ENCODE data around the gene GATAD2A. TPM values are rescaled to one million over a fixed set of nuclear protein-coding genes. Genes with fewer than 3 reads are reported as not detected.

The GATAD2A gene
- total RNA-seq, 1 donor from 2014 or later: 304 TPM

DNA sequence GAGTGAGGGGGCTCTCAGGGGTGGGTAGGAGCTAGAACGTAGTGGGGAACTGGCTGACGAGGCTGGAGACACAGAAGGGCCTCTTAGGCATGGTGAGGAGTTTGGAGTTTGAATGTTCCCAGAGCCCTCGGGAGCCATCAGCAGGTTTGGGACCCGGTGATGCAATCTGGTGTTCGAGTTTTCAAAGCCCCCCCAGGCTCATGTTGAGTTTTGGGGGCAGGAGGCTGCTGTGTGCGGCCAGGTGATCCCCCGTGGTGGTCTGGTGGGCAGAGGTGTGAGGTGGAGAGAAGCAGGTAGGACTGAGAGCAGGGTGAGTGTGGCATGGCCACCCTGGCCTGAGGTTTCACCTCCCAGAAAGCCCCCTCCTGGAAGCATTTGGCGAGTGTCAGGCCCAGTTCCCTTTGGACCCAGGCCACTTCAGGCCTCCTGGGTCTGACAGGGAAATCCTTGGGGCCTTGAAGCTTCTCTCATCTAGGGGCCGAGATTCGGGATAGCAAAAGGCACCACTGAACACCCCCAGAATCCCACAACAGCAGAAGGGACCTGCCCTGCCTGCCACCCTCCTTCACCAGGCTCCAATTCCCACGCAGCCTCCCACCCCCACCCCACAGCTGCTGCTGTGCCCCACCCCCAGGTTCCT is 124.4 kb downstream of the GATAD2A start:
- H3K36me3 ChIP-seq (ENCODE audit: control insufficient read depth, insufficient read depth, low read length): no peaks in the 10 kb centered on the region
- no peak for DNase-seq (ENCODE audit: low read depth)
- TF ChIP-seq, protein P1, sequence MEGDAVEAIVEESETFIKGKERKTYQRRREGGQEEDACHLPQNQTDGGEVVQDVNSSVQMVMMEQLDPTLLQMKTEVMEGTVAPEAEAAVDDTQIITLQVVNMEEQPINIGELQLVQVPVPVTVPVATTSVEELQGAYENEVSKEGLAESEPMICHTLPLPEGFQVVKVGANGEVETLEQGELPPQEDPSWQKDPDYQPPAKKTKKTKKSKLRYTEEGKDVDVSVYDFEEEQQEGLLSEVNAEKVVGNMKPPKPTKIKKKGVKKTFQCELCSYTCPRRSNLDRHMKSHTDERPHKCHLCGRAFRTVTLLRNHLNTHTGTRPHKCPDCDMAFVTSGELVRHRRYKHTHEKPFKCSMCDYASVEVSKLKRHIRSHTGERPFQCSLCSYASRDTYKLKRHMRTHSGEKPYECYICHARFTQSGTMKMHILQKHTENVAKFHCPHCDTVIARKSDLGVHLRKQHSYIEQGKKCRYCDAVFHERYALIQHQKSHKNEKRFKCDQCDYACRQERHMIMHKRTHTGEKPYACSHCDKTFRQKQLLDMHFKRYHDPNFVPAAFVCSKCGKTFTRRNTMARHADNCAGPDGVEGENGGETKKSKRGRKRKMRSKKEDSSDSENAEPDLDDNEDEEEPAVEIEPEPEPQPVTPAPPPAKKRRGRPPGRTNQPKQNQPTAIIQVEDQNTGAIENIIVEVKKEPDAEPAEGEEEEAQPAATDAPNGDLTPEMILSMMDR (IDR thresholded peaks at IDR 0.05; ENCODE audit: insufficient read depth, low read length, poor library complexity, severe bottlenecking): no peak
- H3K27me3 ChIP-seq (ENCODE audit: control insufficient read depth, insufficient read depth, low read length): peaks cover 5% of the 10 kb centered on the region
- no peak overlapping the region for H3K4me3 ChIP-seq (ENCODE audit: low read depth, low read length)

DNA sequence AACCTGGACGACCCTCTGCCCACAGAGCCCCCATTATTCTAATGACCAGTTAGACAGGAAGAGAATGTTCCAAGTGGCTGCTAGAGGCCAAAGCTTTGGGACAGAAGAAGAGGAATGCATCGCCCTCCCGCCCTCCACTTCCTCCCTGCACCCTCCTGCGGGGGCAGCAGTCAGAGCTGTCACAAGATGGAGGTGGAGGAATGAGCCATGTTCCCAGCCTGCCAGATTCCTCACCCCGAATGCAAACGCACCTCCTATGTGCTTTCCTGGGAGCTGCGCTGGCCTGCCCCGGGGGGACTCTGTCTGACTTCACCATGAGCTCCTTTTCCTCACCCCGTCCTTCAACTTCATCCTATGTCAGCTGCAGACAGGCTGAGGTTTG is 124.9 kb downstream of the GATAD2A start:
- TF ChIP-seq, protein P1 (IDR thresholded peaks at IDR 0.05; ENCODE audit: insufficient read depth, low read length, poor library complexity, severe bottlenecking): no peak
- Histone ChIP-seq H3K36me3 (ENCODE audit: control insufficient read depth, insufficient read depth, low read length) (no peaks in the 10 kb centered on the region), H3K27me3 (ENCODE audit: control insufficient read depth, insufficient read depth, low read length) (peaks cover 5% of the 10 kb centered on the region), H3K4me3 (ENCODE audit: low read depth, low read length) (no peak overlapping the region)
- DNase-seq (ENCODE audit: low read depth): no peak

DNA sequence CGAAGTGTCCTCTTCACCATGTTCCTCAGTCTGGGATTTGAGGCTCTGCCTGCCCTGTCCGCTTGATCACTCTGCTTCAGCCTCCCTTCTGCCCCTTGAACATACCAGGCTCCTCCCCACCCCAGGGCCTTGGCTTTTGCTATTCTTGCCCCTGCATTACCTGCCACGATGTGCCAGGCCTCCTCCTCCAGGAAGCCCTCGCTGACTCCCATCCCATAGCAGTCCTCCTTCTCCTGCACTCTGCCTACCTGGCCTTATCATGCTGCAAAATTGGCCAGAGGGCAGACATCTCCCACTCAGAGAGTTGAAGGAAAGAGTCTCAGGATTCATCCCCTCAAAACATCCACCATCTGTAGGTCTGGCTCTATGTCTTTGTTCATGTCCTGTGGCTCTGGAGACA is 125.4 kb downstream of the GATAD2A start:
- H3K4me3 ChIP-seq (ENCODE audit: low read depth, low read length): no peak overlapping the region
- H3K27me3 ChIP-seq (ENCODE audit: control insufficient read depth, insufficient read depth, low read length): peaks cover 5% of the 10 kb centered on the region
- TF ChIP-seq, protein P1 (IDR thresholded peaks at IDR 0.05; ENCODE audit: insufficient read depth, low read length, poor library complexity, severe bottlenecking): no peak
- DNase-seq (ENCODE audit: low read depth): no peak
- no peaks in the 10 kb centered on the region for H3K36me3 ChIP-seq (ENCODE audit: control insufficient read depth, insufficient read depth, low read length)

DNA sequence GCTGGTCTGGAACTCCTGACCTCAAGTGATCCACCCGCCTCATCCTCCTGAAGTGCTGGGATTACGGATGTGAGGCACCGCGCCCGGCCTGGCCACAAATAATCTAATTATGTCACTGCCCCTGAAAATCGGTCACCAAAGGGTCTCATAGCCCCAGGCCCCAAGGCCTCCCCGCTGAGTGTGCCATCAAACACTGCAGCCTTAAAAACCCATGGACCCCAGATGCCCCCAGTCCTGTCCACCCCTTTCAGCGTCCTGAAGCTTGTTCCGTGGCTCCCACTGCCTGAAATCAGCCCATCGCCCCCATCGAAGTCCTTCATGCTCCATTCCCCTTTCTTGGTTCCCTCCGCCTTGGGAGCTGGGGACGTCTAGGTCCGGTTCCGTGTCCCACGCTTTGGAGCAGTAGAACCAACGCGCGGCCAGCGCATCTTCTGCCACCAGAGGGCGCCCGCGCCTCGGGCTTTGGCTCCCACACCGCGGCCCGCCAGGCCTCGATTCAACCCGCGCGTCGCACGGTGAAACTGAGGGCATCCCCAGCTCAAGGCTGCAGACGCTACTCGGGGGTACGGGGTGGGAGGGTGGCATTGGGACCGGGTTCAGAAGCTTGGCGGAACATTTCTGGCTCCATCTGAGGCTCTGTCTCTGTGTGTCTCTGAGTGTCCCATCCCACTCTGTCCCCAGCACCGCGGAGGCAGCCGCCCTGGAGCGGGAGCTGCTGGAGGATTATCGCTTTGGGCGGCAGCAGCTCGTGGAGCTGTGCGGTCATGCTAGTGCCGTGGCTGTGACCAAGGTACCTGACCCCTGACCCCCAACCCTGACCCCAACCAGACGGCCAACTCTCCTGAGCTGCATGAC is 126.7 kb downstream of the GATAD2A start:
- TF ChIP-seq, protein P1 (IDR thresholded peaks at IDR 0.05; ENCODE audit: insufficient read depth, low read length, poor library complexity, severe bottlenecking): peak; percentile 97
- Histone ChIP-seq H3K36me3 (ENCODE audit: control insufficient read depth, insufficient read depth, low read length) (no peaks in the 10 kb centered on the region), H3K4me3 (ENCODE audit: low read depth, low read length) (no peak overlapping the region), H3K27me3 (ENCODE audit: control insufficient read depth, insufficient read depth, low read length) (peaks cover 8% of the 10 kb centered on the region)
- DNase-seq (ENCODE audit: low read depth): no peak

DNA sequence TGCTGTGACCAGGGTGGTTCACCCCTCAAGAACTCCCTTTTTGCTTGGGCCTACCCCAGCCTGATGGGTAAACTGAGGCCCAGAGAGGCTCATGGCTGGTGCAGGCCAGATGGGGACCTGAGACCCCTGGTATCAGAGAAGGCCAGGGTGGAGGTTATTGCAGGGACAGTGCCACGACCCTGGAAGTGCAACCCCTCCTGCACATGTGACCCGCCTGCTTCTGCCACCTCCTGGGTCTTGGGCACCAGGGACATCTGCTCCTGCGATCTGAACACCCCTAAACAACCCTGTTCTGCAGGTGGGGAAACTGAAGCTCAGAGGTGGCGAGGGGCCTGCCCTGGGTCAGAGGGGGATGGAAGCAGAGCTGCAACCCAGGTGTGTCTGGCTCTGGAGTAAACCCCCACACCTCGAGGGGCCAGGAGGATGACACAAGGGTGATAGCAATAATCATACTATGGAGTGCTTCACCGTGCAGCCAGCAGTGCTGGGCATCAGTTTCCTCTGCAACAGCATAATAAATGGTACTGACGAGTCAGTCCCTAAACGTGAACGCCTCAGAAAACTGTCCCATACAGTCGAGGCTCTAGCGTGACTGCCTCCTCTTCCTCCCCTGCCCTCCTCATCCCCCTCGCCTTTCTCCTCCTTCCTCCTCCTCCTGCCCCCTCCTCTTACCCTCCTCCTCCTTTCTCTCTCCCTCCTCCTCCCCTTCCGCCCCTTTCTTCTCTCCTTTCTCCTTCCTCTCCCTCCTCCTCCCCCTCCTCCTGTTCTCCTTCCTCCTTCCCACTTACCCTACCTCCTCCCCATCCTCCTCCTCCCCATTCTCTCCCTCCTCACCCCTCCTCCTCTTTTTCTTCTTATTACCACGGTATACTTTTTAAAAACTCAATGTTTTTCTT is 127.6 kb downstream of the GATAD2A start:
- no peak overlapping the region for H3K4me3 ChIP-seq (ENCODE audit: low read depth, low read length)
- no peak for DNase-seq (ENCODE audit: low read depth)
- TF ChIP-seq, protein P1 (IDR thresholded peaks at IDR 0.05; ENCODE audit: insufficient read depth, low read length, poor library complexity, severe bottlenecking): no peak

More for the DNA sequence above, 127.6 kb downstream of the GATAD2A start:
- Histone ChIP-seq H3K27me3 (ENCODE audit: control insufficient read depth, insufficient read depth, low read length) (peaks cover 17% of the 10 kb centered on the region), H3K36me3 (ENCODE audit: control insufficient read depth, insufficient read depth, low read length) (no peaks in the 10 kb centered on the region)

All from kidney epithelial cell (primary cell).